ENCODE measurements around the gene YJEFN3. TPM values are rescaled to one million over a fixed set of nuclear protein-coding genes. Genes with fewer than 3 reads are reported as not detected.

The YJEFN3 gene
- total and polyA plus RNA-seq, 2 donors (not counting 3 experiments of a cell fraction or from before 2014, with no cell fraction given): 1.9 to 2.1 TPM

DNA sequence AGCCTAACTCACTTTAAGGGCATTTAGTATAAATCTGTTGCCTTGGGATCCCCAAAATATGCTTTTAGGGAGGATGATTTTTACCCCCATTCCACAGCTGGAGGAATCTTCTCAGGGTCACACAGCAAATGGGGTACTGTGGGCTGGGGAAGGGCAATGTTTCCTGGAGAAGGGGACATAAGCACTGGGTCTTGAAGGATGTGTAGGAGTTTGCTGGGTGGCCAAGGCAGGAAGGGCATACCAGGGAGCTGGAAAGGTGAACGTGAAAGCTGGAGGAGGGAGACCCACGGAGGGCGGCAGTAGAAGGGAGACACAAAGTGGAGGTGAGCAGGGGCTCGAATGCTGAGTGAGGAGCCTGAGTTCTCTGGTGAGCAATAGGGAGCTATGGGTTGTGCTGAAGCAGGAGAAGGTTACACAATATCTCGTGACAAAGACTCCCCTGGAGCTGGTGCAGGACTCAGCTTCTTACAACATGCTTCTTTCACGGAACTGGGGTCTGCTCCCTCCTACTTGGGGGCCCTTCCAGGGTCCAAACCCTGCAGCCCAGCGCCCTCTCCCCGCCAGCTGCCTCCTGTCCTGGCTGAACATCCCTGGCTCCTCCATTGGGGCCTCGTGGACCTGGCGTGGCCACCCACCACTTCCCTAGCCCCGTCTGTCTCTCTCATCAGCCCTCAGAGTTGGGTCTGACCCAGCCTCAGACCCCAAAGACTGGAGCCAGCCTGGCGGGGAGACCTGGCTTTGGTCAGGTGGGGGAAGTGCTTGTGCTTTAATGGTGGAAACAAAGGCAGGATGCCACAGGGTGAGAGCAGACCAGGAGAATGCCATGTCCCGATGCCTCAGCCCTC lies 20.4 kb downstream of the YJEFN3 start:
- DNase-seq (ENCODE audit: low read depth, low spot score) (no peak), FAIRE-seq (no peak)
- no TSS peak for BruUV-seq (replicated peaks)
- dilution Hi-C loops (cut with MboI; ENCODE audit: extremely low pct_ligation_motif_present, low sequenced_read_pairs) (no loop called here), intact Hi-C loops (cut with micrococcal nuclease) (no loop called here)
- Histone ChIP-seq H3K9ac (replicated peaks; ENCODE audit: extremely low read depth, insufficient read depth, low read length) (no peak overlapping the region), H3K79me2 (ENCODE audit: control insufficient read depth, insufficient read depth, low read length) (no peaks in the 10 kb centered on the region), H3K9me1 (replicated peaks; ENCODE audit: control insufficient read depth, extremely low read depth, insufficient read depth, low read length) (no peaks in the 10 kb centered on the region), H2AFZ (ENCODE audit: low read depth, low read length) (no peak overlapping the region), H3K27ac (ENCODE audit: insufficient read depth, low read depth, low read length) (no peak overlapping the region), H3K4me2 (ENCODE audit: insufficient read depth, low read length) (no peak overlapping the region), H4K20me1 (replicated peaks; ENCODE audit: control insufficient read depth, extremely low read depth, insufficient read depth, low read length) (no peaks in the 10 kb centered on the region), H3K4me1 (ENCODE audit: control insufficient read depth, extremely low read depth, insufficient read depth, low read length) (no peaks in the 10 kb centered on the region), H3K27me3 (ENCODE audit: control insufficient read depth in 2 of 2, insufficient read depth in 2 of 2, low read length in 2 of 2) (no peaks in the 10 kb centered on the region), H3K4me3 (replicated peaks in 1 of 3; ENCODE audit: insufficient read depth in 1 of 3, low read depth in 1 of 3, low read length in 3 of 3) (no peak overlapping the region), H3K9me3 (replicated peaks; ENCODE audit: control insufficient read depth, insufficient read depth, low read length) (no peaks in the 10 kb centered on the region), H3K36me3 (ENCODE audit: control insufficient read depth in 2 of 2, extremely low read depth in 1 of 2, insufficient read depth in 2 of 2, low read length in 2 of 2) (no peaks in the 10 kb centered on the region)
- CTCF ChIA-PET: interaction anchor here (0.5 to 0.6 kb wide), 2 partner anchors 17 to 339 kb away, joined by 3 to 4 read pairs; no protein-coding TSS in a partner anchor
- TF ChIP-seq MYC (IDR thresholded peaks at IDR 0.05; ENCODE audit: low read depth, low read length) (no peak), MAX (IDR thresholded peaks at IDR 0.05; ENCODE audit: insufficient read depth, insufficient read length) (no peak), GATA2 (IDR thresholded peaks at IDR 0.05; ENCODE audit: insufficient read depth, insufficient read length, low read depth, low read length) (no peak), POLR2AphosphoS5 (IDR thresholded peaks at IDR 0.05; ENCODE audit: insufficient read depth, low read depth, low read length) (no peak), CTCF (IDR thresholded peaks at IDR 0.05; ENCODE audit: extremely low read depth in 1 of 2, insufficient read depth in 1 of 2, low read depth in 1 of 2, low read length in 2 of 2) (no peak), POLR2A (IDR thresholded peaks at IDR 0.05; ENCODE audit: low read depth, low read length) (no peak), JUN (IDR thresholded peaks at IDR 0.05; ENCODE audit: borderline replicate concordance, insufficient read depth, insufficient read length, low read depth) (no peak), FOS (IDR thresholded peaks at IDR 0.05; ENCODE audit: borderline replicate concordance, insufficient read depth, low read length) (no peak), EZH2 (IDR thresholded peaks at IDR 0.05; ENCODE audit: borderline replicate concordance, low read depth, low read length, severe bottlenecking) (no peak)
- POLR2A ChIA-PET: no interaction called here
